Muscle layer of colon (tissue), 2 donors: ENCODE results near the gene SLC26A11.
A peak's percentile ranks its signal among the peaks of the same experiment; 100 is the strongest.

Experiments
- H3K27ac ChIP-seq: one replicate; pipeline ENCODE4 v1.7.0; 2013; ENCODE audit warnings: low read depth, mild to moderate bottlenecking, low read length, moderate library complexity
- H3K27me3 ChIP-seq, 2 donors: one replicate each; pipeline ENCODE4 v1.7.0; 2013; ENCODE audit warnings: low read length in 2 of 2, mild to moderate bottlenecking in 2 of 2; ENCODE audit not compliant: insufficient read depth in 2 of 2, control insufficient read depth in 1 of 2
- H3K36me3 ChIP-seq: one replicate; pipeline ENCODE4 v1.7.0; 2013; ENCODE audit warnings: mild to moderate bottlenecking, low read length; ENCODE audit not compliant: insufficient read depth
- H3K4me1 ChIP-seq: one replicate; pipeline ENCODE4 v1.7.0; 2013; ENCODE audit warnings: mild to moderate bottlenecking, low read length; ENCODE audit not compliant: insufficient read depth
- H3K4me3 ChIP-seq, 2 donors: one replicate each; pipeline ENCODE4 v1.7.0; 2013; ENCODE audit warnings: low read length in 2 of 2, low read depth in 1 of 2, mild to moderate bottlenecking in 1 of 2, moderate library complexity in 1 of 2
- H3K9ac ChIP-seq: one replicate; pipeline ENCODE4 v1.7.0; 2013; ENCODE audit warnings: low read length
- H3K9me3 ChIP-seq: one replicate; pipeline ENCODE4 v1.7.0; 2013; ENCODE audit warnings: mild to moderate bottlenecking, low read length
- donor health status: abdominal sarcoma.
- donor health status: Adenocarcinoma of cecum.

SLC26A11 gene

DNA sequence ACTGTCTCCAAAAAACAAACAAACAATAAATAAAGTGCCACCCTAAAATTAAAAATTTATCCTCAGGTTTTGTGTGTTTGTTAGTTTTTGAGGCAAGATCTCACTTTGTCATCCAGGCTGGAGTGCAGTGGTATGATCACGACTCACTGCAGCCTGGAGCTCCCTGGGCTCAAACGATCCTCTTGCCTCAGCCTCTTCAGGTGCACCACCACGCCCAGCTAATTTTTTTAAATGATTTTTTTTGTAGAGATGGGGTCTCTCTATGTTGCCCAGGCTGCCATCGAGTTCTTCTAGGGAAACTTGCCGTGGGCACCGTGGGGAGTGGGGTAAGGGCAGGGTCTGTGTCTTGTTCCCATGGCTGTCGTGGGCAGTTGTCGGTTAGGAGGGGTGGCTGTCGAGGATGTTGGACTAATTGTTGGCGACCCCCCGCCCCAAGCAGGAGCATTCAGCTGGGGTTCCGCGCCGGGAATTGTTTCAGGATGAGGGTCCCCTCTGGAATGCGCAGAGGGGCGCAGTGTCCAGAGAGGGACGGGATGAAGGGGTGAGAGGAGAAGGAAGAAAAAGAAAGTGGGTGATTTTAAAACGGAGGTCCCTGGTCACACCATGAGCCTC, 39.3 kb downstream of the SLC26A11 start:
- H3K4me1 ChIP-seq, result peaks cover 33% of the 10 kb centered on the region
- no peaks in the 10 kb centered on the region for H3K9me3 ChIP-seq
- H3K4me3 ChIP-seq, result peak overlapping the region; percentile 12 to 61
- H3K36me3 ChIP-seq, result no peaks in the 10 kb centered on the region
- H3K9ac ChIP-seq, result no peak overlapping the region
- H3K27ac ChIP-seq, result peak overlapping the region; percentile 40
- no peaks in the 10 kb centered on the region for H3K27me3 ChIP-seq

DNA sequence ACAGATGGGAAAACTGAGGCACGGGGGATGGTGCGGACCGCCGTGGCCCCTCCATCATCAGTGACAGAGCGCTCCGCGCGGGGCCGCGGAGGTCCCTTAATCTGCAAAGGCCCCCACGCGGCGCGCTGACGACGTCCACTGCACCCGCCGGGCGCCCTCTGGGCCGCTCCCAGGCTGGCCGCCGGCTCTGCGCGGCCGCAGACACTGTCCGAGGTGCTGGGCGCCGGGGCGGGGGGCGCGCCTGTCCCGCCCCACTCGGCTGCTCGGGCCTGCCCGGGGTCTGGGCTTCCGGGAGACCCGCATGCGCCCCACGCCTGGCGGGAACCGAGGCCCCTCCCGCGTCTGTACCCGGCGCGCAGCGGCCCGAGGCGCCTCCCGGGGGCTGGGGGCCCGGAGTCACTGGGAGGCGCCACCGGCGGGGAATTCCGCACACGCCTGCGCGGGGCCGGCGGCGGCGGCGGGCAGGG, 39.9 kb downstream of the SLC26A11 start:
- Histone ChIP-seq H3K4me3 (peak overlapping the region; percentile 12 to 61), H3K9me3 (no peaks in the 10 kb centered on the region), H3K36me3 (no peaks in the 10 kb centered on the region), H3K9ac (no peak overlapping the region), H3K27me3 (no peaks in the 10 kb centered on the region), H3K4me1 (peaks cover 33% of the 10 kb centered on the region), H3K27ac (peak overlapping the region; percentile 40)

- no peaks in the 10 kb centered on the region for H3K27me3 ChIP-seq
- peak within 1 kb of the TSS; percentile 53 for H3K9ac ChIP-seq
- peaks cover 33% of the 10 kb centered on the region for H3K4me1 ChIP-seq
Observed at GRCh38 chr17:80260791-80261158, 40.5 kb downstream of the SLC26A11 start, which contains the start of gene RNF213. TSS of gene RNF213 (plus strand) at chr17:80260852. CDS start at chr17:80263682, 2,830 bp downstream.

DNA sequence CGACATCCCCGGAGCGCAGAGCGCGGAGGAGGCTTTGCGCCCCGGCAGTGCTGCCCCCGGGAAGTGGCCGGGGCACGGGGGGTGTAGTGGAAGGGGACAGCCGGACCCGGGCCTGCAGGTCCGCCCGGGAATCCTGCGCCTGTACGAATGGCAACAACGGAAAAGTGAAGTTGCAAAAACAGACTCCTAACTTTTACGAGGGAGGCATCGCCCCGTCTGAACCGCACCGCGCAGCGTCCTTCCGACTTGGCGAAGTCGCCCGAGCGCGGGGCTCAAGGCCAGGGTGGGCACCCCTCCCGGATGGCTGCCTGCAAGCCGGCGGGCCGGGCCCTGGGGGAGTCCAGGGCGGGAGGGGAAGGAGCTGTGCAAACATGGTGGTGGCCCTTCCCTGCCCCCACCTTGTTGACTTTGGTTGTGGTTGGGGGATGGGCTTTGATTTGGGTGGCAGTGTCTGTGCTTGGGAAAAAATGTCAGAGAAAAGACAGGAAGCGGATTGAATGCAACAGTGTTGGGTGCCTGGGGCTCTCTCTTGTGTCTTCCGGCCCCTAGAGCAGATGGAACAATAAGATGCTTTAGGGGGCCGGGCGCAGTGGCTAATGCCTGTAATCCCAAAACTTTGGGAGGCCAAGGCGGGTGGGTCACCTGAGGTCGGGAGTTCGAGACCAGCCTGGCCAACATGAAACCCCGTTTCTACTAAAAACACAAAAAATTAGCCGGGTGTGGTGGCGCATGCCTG, 41.1 kb downstream of the SLC26A11 start:
- Histone ChIP-seq H3K36me3 (no peaks in the 10 kb centered on the region), H3K27me3 (no peaks in the 10 kb centered on the region), H3K27ac (peak overlapping the region; percentile 97), H3K9ac (peak overlapping the region; percentile 53), H3K9me3 (no peaks in the 10 kb centered on the region), H3K4me3 (peak overlapping the region; percentile 88 to 99), H3K4me1 (peaks cover 33% of the 10 kb centered on the region)

More at GRCh38 chr17:80260791-80261158, 40.5 kb downstream of the SLC26A11 start, which contains the start of gene RNF213:
- H3K9me3 ChIP-seq, result no peaks in the 10 kb centered on the region
- H3K36me3 ChIP-seq, result no peaks in the 10 kb centered on the region
- peak within 1 kb of the TSS; percentile 88 to 99 for H3K4me3 ChIP-seq
- peak within 1 kb of the TSS; percentile 97 for H3K27ac ChIP-seq

GRCh38 chr17:80261895-80262279, 41.7 kb downstream of the SLC26A11 start:
- no peaks in the 10 kb centered on the region for H3K27me3 ChIP-seq
- H3K9ac ChIP-seq, result peak overlapping the region; percentile 53
- H3K27ac ChIP-seq, result peak overlapping the region; percentile 97
- H3K4me1 ChIP-seq, result peaks cover 33% of the 10 kb centered on the region
- no peaks in the 10 kb centered on the region for H3K36me3 ChIP-seq
- peak overlapping the region; percentile 88 to 99 for H3K4me3 ChIP-seq
- no peaks in the 10 kb centered on the region for H3K9me3 ChIP-seq

- H3K27me3 ChIP-seq, result no peaks in the 10 kb centered on the region
- H3K36me3 ChIP-seq, result no peaks in the 10 kb centered on the region
- H3K27ac ChIP-seq, result peak overlapping the region; percentile 97
- H3K9ac ChIP-seq, result no peak overlapping the region
- H3K4me3 ChIP-seq, result peak overlapping the region in 1 of 2 donors; percentile 71
- peaks cover 33% of the 10 kb centered on the region for H3K4me1 ChIP-seq
- no peaks in the 10 kb centered on the region for H3K9me3 ChIP-seq
Observed at GRCh38 chr17:80262291-80262690, 42.1 kb downstream of the SLC26A11 start.

DNA sequence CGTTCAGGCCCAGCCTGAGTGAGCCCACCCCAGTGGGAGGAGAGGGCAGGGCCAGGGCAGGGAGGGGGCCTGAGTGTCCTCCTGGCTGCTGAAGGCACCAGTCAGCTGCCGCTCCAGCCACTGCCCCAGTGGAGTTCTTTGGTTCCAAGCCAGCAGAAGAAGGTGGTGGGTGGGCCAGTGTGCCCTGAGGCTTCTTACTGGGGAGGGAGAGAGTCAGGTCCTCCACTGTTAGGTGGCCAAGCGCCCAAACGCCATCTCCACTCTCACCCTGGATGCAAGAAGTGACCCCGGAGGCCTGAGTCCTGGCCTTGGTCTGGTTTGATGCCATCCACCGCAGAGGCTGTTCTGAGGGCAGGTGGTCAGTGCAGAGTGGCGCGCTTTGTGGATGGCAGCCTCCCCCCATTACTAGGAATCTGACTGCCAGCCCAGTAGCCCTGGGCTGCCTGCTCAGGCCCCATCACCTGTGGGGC, 42.6 kb downstream of the SLC26A11 start:
- H3K4me3 ChIP-seq, result peak overlapping the region; percentile 38 to 71
- peaks cover 33% of the 10 kb centered on the region for H3K4me1 ChIP-seq
- no peaks in the 10 kb centered on the region for H3K36me3 ChIP-seq
- H3K9ac ChIP-seq, result no peak overlapping the region
- H3K27me3 ChIP-seq, result no peaks in the 10 kb centered on the region
- no peaks in the 10 kb centered on the region for H3K9me3 ChIP-seq
- H3K27ac ChIP-seq, result peak overlapping the region; percentile 75

DNA sequence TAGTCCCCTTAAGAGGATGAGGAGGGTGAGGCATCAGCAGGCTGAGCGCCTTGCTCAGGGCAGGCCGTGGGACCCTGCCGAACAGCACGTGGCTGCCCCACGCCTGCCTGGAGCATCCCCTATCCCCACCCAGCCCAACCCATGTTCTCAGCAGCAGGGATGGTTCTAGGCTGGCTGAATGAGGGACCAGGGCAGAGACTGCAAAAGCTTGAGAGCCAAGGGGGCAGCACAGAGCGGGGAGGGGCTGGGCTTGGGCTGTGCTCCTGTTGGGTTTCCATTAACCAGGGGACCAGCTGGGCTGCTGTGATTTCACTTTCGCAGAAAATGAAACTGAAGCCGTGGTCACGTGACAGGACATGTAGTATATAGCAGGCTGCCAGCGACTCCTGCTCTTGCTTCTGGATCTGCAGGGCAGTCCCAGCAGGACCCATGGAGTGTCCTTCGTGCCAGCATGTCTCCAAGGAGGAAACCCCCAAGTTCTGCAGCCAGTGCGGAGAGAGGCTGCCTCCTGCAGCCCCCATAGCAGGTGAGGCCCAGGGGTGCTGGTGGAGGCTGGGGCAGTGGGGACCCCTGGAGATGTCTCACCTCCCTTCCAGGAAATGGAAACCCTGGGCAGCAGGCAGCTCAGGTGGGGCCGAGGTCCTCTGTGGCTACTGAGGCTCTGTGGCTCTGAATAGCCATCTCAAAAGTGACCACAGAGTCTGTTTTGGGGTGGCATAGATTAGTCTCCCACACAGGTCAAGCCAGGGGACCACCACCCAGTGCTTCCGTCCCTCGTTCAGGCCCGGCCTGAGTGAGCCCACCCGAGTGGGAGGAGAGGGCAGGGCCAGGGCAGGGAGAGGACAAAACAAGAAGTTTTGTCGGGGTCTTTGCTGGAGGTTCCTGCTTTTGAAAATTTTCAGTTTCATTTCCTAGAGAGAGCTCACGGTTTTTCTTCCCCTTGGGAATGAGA, 43.3 kb downstream of the SLC26A11 start:
- H3K27ac ChIP-seq, result peak overlapping the region; percentile 75
- H3K4me1 ChIP-seq, result peaks cover 33% of the 10 kb centered on the region
- H3K9me3 ChIP-seq, result no peaks in the 10 kb centered on the region
- H3K36me3 ChIP-seq, result peaks cover 3% of the 10 kb centered on the region
- no peaks in the 10 kb centered on the region for H3K27me3 ChIP-seq
- H3K9ac ChIP-seq, result no peak overlapping the region
- H3K4me3 ChIP-seq, result peak overlapping the region; percentile 38 to 71

- Histone ChIP-seq H3K36me3 (peaks cover 12% of the 10 kb centered on the region), H3K9ac (no peak overlapping the region)
Observed at GRCh38 chr17:80264205-80265075, 44.2 kb downstream of the SLC26A11 start.

DNA sequence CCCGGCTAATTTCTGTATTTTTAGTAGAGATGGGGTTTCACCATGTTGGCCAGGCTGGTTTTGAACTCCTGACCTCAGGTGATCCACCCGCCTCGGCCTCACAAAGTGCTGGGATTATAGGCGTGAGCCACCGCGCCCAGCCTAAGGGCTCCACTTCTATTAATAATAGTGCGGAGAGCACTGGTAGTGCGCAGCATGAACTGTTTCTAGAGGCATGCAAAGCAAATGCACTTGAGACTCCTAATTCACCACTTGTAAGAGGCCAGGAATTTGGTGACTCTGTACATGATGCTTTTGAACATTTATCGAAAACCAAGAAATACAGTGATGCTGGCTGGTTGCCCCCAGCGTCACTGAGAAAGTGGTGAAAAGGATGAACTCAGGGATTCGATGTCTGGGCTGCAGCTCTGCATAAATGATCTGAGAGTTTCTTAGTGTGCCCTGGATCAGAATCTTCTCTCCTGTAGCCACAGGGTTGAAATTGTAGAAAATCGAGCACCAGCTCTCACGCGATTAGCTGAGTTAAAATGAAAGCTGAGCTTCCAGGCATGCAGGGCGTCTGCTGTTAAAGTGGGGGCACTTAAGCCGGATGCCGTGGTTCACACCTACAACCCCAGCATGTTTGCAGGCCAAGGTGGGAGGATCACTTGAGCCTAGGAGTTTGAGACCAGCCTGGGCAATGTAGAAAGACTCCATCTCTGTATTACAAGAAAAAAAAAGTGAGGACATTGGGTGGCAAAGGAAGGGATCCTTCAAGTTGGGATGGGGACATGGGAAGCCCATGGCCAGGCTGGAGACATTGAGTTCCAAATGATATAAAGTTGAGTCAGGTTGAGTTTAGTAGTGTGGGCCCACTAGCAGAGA, 45.2 kb downstream of the SLC26A11 start:
- Histone ChIP-seq H3K27me3 (no peaks in the 10 kb centered on the region), H3K4me3 (no peak overlapping the region), H3K9ac (no peak overlapping the region), H3K4me1 (peaks cover 29% of the 10 kb centered on the region), H3K9me3 (no peaks in the 10 kb centered on the region), H3K36me3 (peaks cover 22% of the 10 kb centered on the region), H3K27ac (no peak overlapping the region)

More at GRCh38 chr17:80264205-80265075, 44.2 kb downstream of the SLC26A11 start:
- Histone ChIP-seq H3K27ac (no peak overlapping the region), H3K4me3 (peak overlapping the region in 1 of 2 donors; percentile 71), H3K9me3 (no peaks in the 10 kb centered on the region), H3K4me1 (peaks cover 33% of the 10 kb centered on the region), H3K27me3 (no peaks in the 10 kb centered on the region)
